Measurements from ENCODE around the gene FNDC1. TPM values are rescaled to one million over a fixed set of nuclear protein-coding genes. Genes with fewer than 3 reads are reported as not detected.

Gene FNDC1
- total and polyA plus RNA-seq, 4 donors, result 0.06 to 8.6 (median 0.31) TPM

GRCh38 chr6:159161839-159162238 lies 7.4 kb upstream of the FNDC1 start:
- 37 to 83% methylated on average over 3 of the region's 3 CpGs for WGBS, 2 donors
- no peak for ATAC-seq (ENCODE audit: insufficient read depth, low FRiP score)

GRCh38 chr6:159163901-159164370 lies 5.3 kb upstream of the FNDC1 start:
- Histone ChIP-seq H3K9ac (ENCODE audit: insufficient read depth in 1 of 2, low read length in 2 of 2) (no peak overlapping the region), H3K27ac (ENCODE audit: low read depth in 1 of 2, low read length in 1 of 2) (no peak overlapping the region), H3K27me3 (ENCODE audit: control insufficient read depth in 3 of 3, insufficient read depth in 3 of 3, low read length in 2 of 3) (peaks cover 5 to 24% (median 5%) of the 10 kb centered on the region in 3 donors), H3K9me3 (ENCODE audit: control insufficient read depth in 4 of 4, insufficient read depth in 3 of 4, low read length in 3 of 4) (peaks cover 0 to 9% (median 0%) of the 10 kb centered on the region in 4 donors), H3K4me1 (ENCODE audit: control insufficient read depth in 5 of 5, insufficient read depth in 5 of 5, low read length in 5 of 5) (peaks cover 0 to 45% (median 16%) of the 10 kb centered on the region in 5 donors), H3K36me3 (ENCODE audit: control insufficient read depth in 4 of 4, insufficient read depth in 4 of 4, low read length in 4 of 4) (no peaks in the 10 kb centered on the region), H3K4me3 (no peak overlapping the region)
- ATAC-seq (ENCODE audit: insufficient read depth, low FRiP score) (no peak), DNase-seq (peak; percentile 92 to 95 (median 95))
- 51 to 68% methylated on average over 5 of the region's 5 CpGs for WGBS, 2 donors
- TF ChIP-seq CTCF (IDR thresholded peaks at IDR 0.05; ENCODE audit: control extremely low read depth, extremely low read depth), result no peak

More at GRCh38 chr6:159161839-159162238, 7.4 kb upstream of the FNDC1 start:
- Histone ChIP-seq H3K27ac (ENCODE audit: low read depth in 1 of 2, low read length in 1 of 2) (no peak overlapping the region), H3K9me3 (ENCODE audit: control insufficient read depth in 4 of 4, insufficient read depth in 3 of 4, low read length in 3 of 4) (peaks cover 0 to 7% (median 0%) of the 10 kb centered on the region in 4 donors), H3K4me1 (ENCODE audit: control insufficient read depth in 5 of 5, insufficient read depth in 5 of 5, low read length in 5 of 5) (peaks cover 0 to 48% (median 16%) of the 10 kb centered on the region in 5 donors), H3K9ac (ENCODE audit: insufficient read depth in 1 of 2, low read length in 2 of 2) (no peak overlapping the region), H3K27me3 (ENCODE audit: control insufficient read depth in 3 of 3, insufficient read depth in 3 of 3, low read length in 2 of 3) (peaks cover 0 to 7% (median 4%) of the 10 kb centered on the region in 3 donors), H3K4me3 (no peak overlapping the region), H3K36me3 (ENCODE audit: control insufficient read depth in 4 of 4, insufficient read depth in 4 of 4, low read length in 4 of 4) (no peaks in the 10 kb centered on the region)
- TF ChIP-seq CTCF (IDR thresholded peaks at IDR 0.05; ENCODE audit: control extremely low read depth, extremely low read depth), result no peak
- no peak for DNase-seq

GRCh38 chr6:159168536-159169192 lies 536 bp upstream of the FNDC1 start:
- H3K27me3 ChIP-seq (ENCODE audit: control insufficient read depth in 3 of 3, insufficient read depth in 3 of 3, low read length in 2 of 3), result peaks cover 14 to 63% (median 38%) of the 10 kb centered on the region in 3 donors
- ATAC-seq (ENCODE audit: insufficient read depth, low FRiP score) (peak; percentile 44), DNase-seq (peak; percentile 53 to 61 (median 55))
- WGBS, 2 donors, result 6 to 7% methylated on average over 39 to 43 of the region's 43 CpGs
- no peaks in the 10 kb centered on the region for H3K36me3 ChIP-seq (ENCODE audit: control insufficient read depth in 4 of 4, insufficient read depth in 4 of 4, low read length in 4 of 4)
- no peak overlapping the region for H3K9ac ChIP-seq (ENCODE audit: insufficient read depth in 1 of 2, low read length in 2 of 2)
- no peak overlapping the region for H3K4me3 ChIP-seq
- peaks cover 0 to 36% (median 13%) of the 10 kb centered on the region in 5 donors for H3K4me1 ChIP-seq (ENCODE audit: control insufficient read depth in 5 of 5, insufficient read depth in 5 of 5, low read length in 5 of 5)
- no peak for TF ChIP-seq CTCF (IDR thresholded peaks at IDR 0.05; ENCODE audit: control extremely low read depth, extremely low read depth)
- H3K9me3 ChIP-seq (ENCODE audit: control insufficient read depth in 4 of 4, insufficient read depth in 3 of 4, low read length in 3 of 4), result peaks cover 0 to 4% (median 0%) of the 10 kb centered on the region in 4 donors
- no peak overlapping the region for H3K27ac ChIP-seq (ENCODE audit: low read depth in 1 of 2, low read length in 1 of 2)

Measured in lung (tissue), 12 donors.